ENCODE measurements around the gene ENSA. TPM values are rescaled to one million over a fixed set of nuclear protein-coding genes. Genes with fewer than 3 reads are reported as not detected.
A peak's percentile ranks its signal among the peaks of the same experiment; 100 is the strongest.
"Not testable (repeated sequence)": the region's sequence is repeated elsewhere in the genome, so short reads cannot be mapped to it uniquely, and the experiment has no call there.

Gene ENSA
- total RNA-seq, 1 experiment from 2014 or later: 254 TPM

DNA sequence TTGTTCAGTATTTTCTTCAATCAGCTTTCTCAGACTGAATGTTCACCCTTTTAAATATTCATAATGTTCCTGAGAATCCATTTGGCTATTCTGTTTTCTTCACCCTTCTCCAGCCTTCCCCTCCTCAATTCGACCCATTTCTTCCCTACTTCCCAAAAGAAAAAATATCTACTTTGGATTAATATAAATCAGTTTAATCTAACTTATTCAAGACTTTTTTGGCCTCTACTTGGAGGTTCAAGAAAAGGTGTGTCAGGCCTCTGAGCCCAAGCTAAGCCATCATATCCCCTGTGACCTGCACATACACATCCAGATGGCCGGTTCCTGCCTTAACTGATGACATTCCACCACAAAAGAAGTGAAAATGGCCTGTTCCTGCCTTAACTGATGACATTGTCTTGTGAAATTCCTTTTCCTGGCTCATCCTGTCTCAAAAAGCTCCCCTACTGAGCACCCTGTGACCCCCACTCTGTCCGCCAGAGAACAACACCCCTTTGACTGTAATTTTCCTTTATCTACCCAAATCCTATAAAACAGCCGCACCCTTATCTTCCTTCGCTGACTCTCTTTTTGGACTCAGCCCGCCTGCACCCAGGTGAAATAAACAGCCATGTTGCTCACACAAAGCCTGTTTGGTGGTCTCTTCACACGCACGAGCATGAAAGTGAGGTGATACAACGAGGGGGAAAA, 11.9 kb upstream of the ENSA start:
- CTCF ChIA-PET; H3K27me3 Mint-ChIP-seq (ENCODE audit: low read depth); ATAC-seq; DNase-seq (ENCODE audit: low spot score); H3K9me3 Mint-ChIP-seq: not testable (repeated sequence)
- peak; percentile 35; the same call in 1 of the 2 replicates for TF ChIP-seq TEAD1 (CRISPR knock-in tag; IDR thresholded peaks at IDR 0.05)
- TF ChIP-seq, protein P1, sequence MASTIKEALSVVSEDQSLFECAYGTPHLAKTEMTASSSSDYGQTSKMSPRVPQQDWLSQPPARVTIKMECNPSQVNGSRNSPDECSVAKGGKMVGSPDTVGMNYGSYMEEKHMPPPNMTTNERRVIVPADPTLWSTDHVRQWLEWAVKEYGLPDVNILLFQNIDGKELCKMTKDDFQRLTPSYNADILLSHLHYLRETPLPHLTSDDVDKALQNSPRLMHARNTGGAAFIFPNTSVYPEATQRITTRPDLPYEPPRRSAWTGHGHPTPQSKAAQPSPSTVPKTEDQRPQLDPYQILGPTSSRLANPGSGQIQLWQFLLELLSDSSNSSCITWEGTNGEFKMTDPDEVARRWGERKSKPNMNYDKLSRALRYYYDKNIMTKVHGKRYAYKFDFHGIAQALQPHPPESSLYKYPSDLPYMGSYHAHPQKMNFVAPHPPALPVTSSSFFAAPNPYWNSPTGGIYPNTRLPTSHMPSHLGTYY (CRISPR knock-in tag; IDR thresholded peaks at IDR 0.05): 0 out of 2 replicates have a peak, but pooled peaks have one; percentile 50
- Mint-ChIP-seq H3K4me3 (peak overlapping the region; percentile 54), H3K27ac (peak overlapping the region; percentile 99), H3K4me1 (peaks cover 65% of the 10 kb centered on the region), H3K36me3 (peaks cover 11% of the 10 kb centered on the region)
- POLR2A ChIA-PET: interaction anchor here (1.3 kb wide), 1 partner anchor 12 kb away, joined by 4 read pairs; the partner anchor contains the start of gene ENSA

DNA sequence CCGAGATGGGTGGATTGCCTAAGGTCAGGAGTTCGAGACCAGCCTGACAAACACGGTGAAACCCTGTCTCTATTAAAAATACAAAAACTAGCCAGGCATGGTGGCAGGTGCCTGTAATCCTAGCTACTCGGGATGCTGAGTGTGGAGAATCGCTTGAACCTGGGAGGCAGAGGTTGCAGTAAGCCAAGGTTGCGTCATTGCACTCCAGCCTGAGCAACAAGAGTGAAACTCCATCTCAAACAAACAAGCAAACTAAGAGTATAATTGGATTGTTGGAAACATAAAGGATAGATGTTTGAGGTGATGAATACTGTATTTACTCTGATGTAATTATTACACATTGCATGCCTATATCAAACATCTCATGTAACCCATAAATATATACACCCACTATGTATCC, 9.0 kb upstream of the ENSA start:
- Mint-ChIP-seq H3K4me1 (peaks cover 70% of the 10 kb centered on the region), H3K36me3 (peaks cover 11% of the 10 kb centered on the region)
- DNase-seq (ENCODE audit: low spot score); ATAC-seq; H3K27ac Mint-ChIP-seq; H3K27me3 Mint-ChIP-seq (ENCODE audit: low read depth); POLR2A ChIA-PET; H3K4me3 Mint-ChIP-seq; H3K9me3 Mint-ChIP-seq: not testable (repeated sequence)
- CTCF ChIA-PET: interaction anchor here (1.6 kb wide), 1 partner anchor 78 kb away, joined by 5 read pairs; no protein-coding TSS in a partner anchor

DNA sequence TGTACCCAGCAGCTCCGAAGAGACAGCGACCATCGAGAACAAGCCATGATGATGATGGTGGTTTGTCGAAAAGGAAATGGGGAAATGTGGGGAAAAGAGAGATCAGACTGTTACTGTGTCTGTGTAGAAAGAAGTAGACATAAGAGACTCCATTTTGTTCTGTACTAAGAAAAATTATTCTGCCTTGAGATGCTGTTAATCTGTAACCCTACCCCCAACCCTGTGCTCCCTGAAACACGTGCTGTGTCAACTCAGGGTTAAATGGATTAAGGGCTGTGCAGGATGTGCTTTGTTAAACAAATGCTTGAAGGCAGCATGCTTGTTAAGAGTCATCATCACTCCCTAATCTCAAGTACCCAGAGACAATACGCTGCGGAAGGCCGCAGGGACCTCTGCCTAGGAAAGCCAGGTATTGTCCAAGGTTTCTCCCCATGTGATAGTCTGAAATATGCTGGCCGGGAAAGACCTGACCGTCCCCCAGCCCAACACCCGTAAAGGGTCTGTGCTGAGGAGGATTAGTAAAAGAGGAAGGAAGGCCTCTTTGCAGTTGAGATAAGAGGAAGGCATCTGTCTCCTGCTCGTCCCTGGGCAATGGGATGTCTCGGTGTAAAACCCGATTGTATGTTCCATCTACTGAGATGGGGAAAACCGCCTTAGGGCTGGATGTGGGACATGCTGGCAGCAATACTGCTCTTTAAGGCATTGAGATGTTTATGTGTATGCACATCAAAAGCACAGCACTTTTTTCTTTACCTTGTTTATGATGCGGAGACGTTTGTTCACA, 5.6 kb upstream of the ENSA start:
- H3K27me3 Mint-ChIP-seq (ENCODE audit: low read depth); CTCF ChIA-PET; ATAC-seq; POLR2A ChIA-PET; H3K9me3 Mint-ChIP-seq: not testable (repeated sequence)
- Mint-ChIP-seq H3K4me3 (peak overlapping the region; percentile 34), H3K36me3 (peaks cover 16% of the 10 kb centered on the region), H3K27ac (peak overlapping the region; percentile 99), H3K4me1 (peaks cover 72% of the 10 kb centered on the region)
- TF ChIP-seq, protein P1 (CRISPR knock-in tag; IDR thresholded peaks at IDR 0.05): 0 out of 2 replicates have a peak, but pooled peaks have one; percentile 18
- TF ChIP-seq ETV6 (CRISPR knock-in tag; IDR thresholded peaks at IDR 0.05): 0 out of 2 replicates have a peak, but pooled peaks have one; percentile 38
- TF ChIP-seq, protein P2, sequence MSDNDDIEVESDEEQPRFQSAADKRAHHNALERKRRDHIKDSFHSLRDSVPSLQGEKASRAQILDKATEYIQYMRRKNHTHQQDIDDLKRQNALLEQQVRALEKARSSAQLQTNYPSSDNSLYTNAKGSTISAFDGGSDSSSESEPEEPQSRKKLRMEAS (CRISPR knock-in tag; IDR thresholded peaks at IDR 0.05): peak; percentile 67; the same call in 1 of the 2 replicates
- TF ChIP-seq, protein P3, sequence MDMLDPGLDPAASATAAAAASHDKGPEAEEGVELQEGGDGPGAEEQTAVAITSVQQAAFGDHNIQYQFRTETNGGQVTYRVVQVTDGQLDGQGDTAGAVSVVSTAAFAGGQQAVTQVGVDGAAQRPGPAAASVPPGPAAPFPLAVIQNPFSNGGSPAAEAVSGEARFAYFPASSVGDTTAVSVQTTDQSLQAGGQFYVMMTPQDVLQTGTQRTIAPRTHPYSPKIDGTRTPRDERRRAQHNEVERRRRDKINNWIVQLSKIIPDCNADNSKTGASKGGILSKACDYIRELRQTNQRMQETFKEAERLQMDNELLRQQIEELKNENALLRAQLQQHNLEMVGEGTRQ (CRISPR knock-in tag; IDR thresholded peaks at IDR 0.05): peak; percentile 48; the same call in 1 of the 2 replicates
- 0 out of 2 replicates have a peak, but pooled peaks have one; percentile 35 for TF ChIP-seq ZNF416 (CRISPR knock-in tag; IDR thresholded peaks at IDR 0.05)
- peak; percentile 48; the same call in 1 of the 2 replicates for TF ChIP-seq PRRX2 (CRISPR knock-in tag; IDR thresholded peaks at IDR 0.05)
- DNase-seq (ENCODE audit: low spot score): peak; percentile 52

DNA sequence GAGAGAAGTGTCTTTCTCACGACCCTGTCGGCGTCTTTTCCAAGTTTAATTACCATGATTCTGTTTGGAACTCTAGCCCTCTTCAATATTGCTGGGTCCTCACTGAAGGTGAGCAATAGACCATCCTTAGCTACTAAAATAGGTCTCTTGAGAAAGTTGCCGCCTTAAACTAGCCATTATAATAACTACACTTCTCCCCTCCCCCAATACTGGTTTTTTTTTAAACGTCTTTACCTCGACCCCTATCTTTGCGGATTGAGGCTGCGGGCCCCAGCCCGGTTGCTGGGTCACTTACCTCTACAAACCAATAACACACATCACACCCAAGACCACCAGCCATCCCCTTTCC, 672 bp downstream of the ENSA start:
- ATAC-seq (no peak), DNase-seq (ENCODE audit: low spot score) (no peak)
- peaks cover 45% of the 10 kb centered on the region for H3K36me3 Mint-ChIP-seq
- no peaks in the 10 kb centered on the region for H3K27me3 Mint-ChIP-seq (ENCODE audit: low read depth)
- CTCF ChIA-PET: interaction anchor here (1.2 to 2.0 kb wide), 9 partner anchors 24 to 113 kb away, joined by 3 to 10 read pairs (median 5); partner anchors contain the start of genes FALEC and MCL1
- H3K9me3 Mint-ChIP-seq: no peaks in the 10 kb centered on the region
- H3K4me3 Mint-ChIP-seq: no peak overlapping the region
- POLR2A ChIA-PET: interaction anchor here (0.7 to 3.6 kb wide), 15 partner anchors 13 to 345 kb away, joined by 3 to 56 read pairs (median 5); partner anchors contain the start of genes CERS2, CTSK, GOLPH3L and MCL1
- H3K4me1 Mint-ChIP-seq: peaks cover 57% of the 10 kb centered on the region
- H3K27ac Mint-ChIP-seq: no peak overlapping the region
- TF ChIP-seq, protein P4, sequence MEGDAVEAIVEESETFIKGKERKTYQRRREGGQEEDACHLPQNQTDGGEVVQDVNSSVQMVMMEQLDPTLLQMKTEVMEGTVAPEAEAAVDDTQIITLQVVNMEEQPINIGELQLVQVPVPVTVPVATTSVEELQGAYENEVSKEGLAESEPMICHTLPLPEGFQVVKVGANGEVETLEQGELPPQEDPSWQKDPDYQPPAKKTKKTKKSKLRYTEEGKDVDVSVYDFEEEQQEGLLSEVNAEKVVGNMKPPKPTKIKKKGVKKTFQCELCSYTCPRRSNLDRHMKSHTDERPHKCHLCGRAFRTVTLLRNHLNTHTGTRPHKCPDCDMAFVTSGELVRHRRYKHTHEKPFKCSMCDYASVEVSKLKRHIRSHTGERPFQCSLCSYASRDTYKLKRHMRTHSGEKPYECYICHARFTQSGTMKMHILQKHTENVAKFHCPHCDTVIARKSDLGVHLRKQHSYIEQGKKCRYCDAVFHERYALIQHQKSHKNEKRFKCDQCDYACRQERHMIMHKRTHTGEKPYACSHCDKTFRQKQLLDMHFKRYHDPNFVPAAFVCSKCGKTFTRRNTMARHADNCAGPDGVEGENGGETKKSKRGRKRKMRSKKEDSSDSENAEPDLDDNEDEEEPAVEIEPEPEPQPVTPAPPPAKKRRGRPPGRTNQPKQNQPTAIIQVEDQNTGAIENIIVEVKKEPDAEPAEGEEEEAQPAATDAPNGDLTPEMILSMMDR (IDR thresholded peaks at IDR 0.05): no peak
- TF ChIP-seq, protein P5, sequence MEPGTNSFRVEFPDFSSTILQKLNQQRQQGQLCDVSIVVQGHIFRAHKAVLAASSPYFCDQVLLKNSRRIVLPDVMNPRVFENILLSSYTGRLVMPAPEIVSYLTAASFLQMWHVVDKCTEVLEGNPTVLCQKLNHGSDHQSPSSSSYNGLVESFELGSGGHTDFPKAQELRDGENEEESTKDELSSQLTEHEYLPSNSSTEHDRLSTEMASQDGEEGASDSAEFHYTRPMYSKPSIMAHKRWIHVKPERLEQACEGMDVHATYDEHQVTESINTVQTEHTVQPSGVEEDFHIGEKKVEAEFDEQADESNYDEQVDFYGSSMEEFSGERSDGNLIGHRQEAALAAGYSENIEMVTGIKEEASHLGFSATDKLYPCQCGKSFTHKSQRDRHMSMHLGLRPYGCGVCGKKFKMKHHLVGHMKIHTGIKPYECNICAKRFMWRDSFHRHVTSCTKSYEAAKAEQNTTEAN (CRISPR knock-in tag; IDR thresholded peaks at IDR 0.05): no peak
- TF ChIP-seq, protein P6, sequence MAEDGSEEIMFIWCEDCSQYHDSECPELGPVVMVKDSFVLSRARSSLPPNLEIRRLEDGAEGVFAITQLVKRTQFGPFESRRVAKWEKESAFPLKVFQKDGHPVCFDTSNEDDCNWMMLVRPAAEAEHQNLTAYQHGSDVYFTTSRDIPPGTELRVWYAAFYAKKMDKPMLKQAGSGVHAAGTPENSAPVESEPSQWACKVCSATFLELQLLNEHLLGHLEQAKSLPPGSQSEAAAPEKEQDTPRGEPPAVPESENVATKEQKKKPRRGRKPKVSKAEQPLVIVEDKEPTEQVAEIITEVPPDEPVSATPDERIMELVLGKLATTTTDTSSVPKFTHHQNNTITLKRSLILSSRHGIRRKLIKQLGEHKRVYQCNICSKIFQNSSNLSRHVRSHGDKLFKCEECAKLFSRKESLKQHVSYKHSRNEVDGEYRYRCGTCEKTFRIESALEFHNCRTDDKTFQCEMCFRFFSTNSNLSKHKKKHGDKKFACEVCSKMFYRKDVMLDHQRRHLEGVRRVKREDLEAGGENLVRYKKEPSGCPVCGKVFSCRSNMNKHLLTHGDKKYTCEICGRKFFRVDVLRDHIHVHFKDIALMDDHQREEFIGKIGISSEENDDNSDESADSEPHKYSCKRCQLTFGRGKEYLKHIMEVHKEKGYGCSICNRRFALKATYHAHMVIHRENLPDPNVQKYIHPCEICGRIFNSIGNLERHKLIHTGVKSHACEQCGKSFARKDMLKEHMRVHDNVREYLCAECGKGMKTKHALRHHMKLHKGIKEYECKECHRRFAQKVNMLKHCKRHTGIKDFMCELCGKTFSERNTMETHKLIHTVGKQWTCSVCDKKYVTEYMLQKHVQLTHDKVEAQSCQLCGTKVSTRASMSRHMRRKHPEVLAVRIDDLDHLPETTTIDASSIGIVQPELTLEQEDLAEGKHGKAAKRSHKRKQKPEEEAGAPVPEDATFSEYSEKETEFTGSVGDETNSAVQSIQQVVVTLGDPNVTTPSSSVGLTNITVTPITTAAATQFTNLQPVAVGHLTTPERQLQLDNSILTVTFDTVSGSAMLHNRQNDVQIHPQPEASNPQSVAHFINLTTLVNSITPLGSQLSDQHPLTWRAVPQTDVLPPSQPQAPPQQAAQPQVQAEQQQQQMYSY (CRISPR knock-in tag; IDR thresholded peaks at IDR 0.05): no peak
- TF ChIP-seq GRHL2 (CRISPR knock-in tag; IDR thresholded peaks at IDR 0.05; ENCODE audit: insufficient replicate concordance, severe bottlenecking): no peak
- no peak for TF ChIP-seq JUN (CRISPR knock-in tag; IDR thresholded peaks at IDR 0.05)
- no peak for TF ChIP-seq ZNF396 (CRISPR knock-in tag; IDR thresholded peaks at IDR 0.05; ENCODE audit: borderline replicate concordance)

All from WTC11 (cell line).